Transverse colon (tissue), 4 donors: ENCODE results near the gene OPN1MW3. TPM values are rescaled to one million over a fixed set of nuclear protein-coding genes. Genes with fewer than 3 reads are reported as not detected.

Source experiments
- DNase-seq: peaks from one replicate; pipeline ENCODE4 v3.0.0-alpha.2; 2019
- H3K27ac ChIP-seq, 4 donors: fragments of 200-600 bp; sonication (generic); 2 replicates each; pipeline ENCODE4 v1.5.1; 2016 to 2018; ENCODE audit warnings: inconsistent platforms in 4 of 4
- H3K27me3 ChIP-seq: fragments of 200-600 bp; sonication (generic); 2 replicates; pipeline ENCODE4 v1.5.1; 2017; ENCODE audit warnings: inconsistent platforms
- H3K36me3 ChIP-seq, 4 donors: fragments of 200-600 bp; sonication (generic); 2 replicates each; pipeline ENCODE4 v1.5.1; 2017 to 2019; ENCODE audit warnings: inconsistent platforms in 4 of 4
- H3K4me1 ChIP-seq, 4 donors: fragments of 200-600 bp; sonication (generic); 2 replicates each; pipeline ENCODE4 v1.5.1; 2017 to 2020; ENCODE audit warnings: inconsistent platforms in 4 of 4
- H3K4me3 ChIP-seq, 4 donors: fragments of 200-600 bp; sonication (generic); 1 replicate in 1 of 4; 2 replicates in 3 of 4; pipeline versions ENCODE4 v1.5.1 to v1.6.1; 2017 to 2019; ENCODE audit warnings: inconsistent platforms in 4 of 4
- H3K9me3 ChIP-seq, 2 donors: fragments of 200-600 bp; sonication (generic); 2 replicates each; pipeline ENCODE4 v1.5.1; 2017 to 2019; ENCODE audit warnings: inconsistent platforms in 2 of 2
- EP300 ChIP-seq: sonication (generic); formaldehyde crosslinking; IDR thresholded peaks from one replicate; pipeline ENCODE4 v1.6.1; 2017; ENCODE audit warnings: antibody characterized with exemption, low read depth
- POLR2A ChIP-seq: fragments of 450-650 bp; IDR thresholded peaks from one replicate; pipeline ENCODE4 v1.6.1; 2016; ENCODE audit warnings: antibody characterized with exemption, mild to moderate bottlenecking, moderate library complexity
- POLR2AphosphoS5 ChIP-seq, 3 donors: sonication (generic); formaldehyde crosslinking; IDR thresholded peaks; one replicate each; pipeline ENCODE4 v1.6.1; 2016; ENCODE audit warnings: antibody characterized with exemption in 3 of 3
- WGBS, 2 donors: methylation state at CpG; one replicate each; pipeline ENCODE4 v1.1.5; 2018; ENCODE audit warnings: low coverage in 1 of 2; 5-methylcytosine and 5-hydroxymethylcytosine counted together
- in situ Hi-C, 4 donors: fragments of 200-750 bp; cut with MboI; loops; one replicate each; pipeline versions ENCODE4 v1.15.0 to v1.15.1; 2017; ENCODE audit warnings: low sequenced_read_pairs in 3 of 4, low pct_ligation_motif_present in 1 of 4, low pct_unique_long_range_greater_than_20kb in 1 of 4
- intact Hi-C: fragments of 100-400 bp; cut with DNase I; formaldehyde crosslinking; loops from one replicate; pipeline ENCODE4 v1.15.1; 2023; ENCODE audit warnings: low total_unique reads
- total RNA-seq, 4 donors: library from RNA; depleted of rRNA; stranded (reverse); fragments of >200 nt; gene quantifications; one replicate each; pipeline ENCODE4 v1.1.0, GENCODE V29; 2016
- TF ChIP-seq, protein P1 (sequence below), 5 experiments: fragments of 200-600 bp in 3 of 5; fragments of 450-650 bp in 2 of 5; sonication (generic) in 3 of 5; IDR thresholded peaks; 1 replicate in 2 of 5; 2 replicates in 3 of 5; pipeline ENCODE4 v1.5.1; 2016 to 2017; ENCODE audit warnings: antibody characterized with exemption in 5 of 5, inconsistent platforms in 3 of 5, mild to moderate bottlenecking in 2 of 5, moderate library complexity in 1 of 5

OPN1MW3 gene
- total RNA-seq, 4 donors from 2014 or later, result not detected

DNA sequence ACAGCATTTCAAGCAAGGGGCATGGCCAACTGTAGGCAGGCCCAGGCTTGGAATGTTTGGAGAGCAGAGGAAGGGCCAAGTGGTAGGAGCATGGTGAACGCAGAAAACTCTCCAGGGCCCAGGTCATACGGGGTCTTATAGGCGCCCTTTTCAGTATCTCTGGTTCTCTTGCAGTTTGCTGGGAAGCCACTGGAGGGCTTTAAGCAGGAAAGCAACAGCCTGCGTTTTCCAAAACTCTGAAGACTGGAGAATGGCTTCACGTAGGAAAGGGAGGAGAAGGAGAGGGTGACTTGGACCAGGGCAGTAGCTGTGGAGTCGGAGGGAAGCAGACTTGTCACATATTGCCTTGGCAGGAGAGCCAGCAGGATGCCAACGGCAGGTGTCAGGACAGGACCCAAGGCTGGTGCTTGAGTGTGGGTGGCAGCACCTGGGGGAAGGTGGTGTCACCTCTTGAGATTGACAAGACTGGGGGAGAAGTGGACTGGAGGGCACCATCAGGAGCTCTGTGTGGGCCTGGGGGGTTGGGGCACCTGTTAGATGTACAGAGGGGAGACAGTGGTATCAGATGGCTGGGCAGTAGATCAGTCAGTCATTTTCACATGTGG lies 60.1 kb downstream of the OPN1MW3 start:
- H3K36me3 ChIP-seq, result no peaks in the 10 kb centered on the region
- no peaks in the 10 kb centered on the region for H3K9me3 ChIP-seq
- in situ Hi-C loops, result no loop called here
- no peak overlapping the region for H3K27ac ChIP-seq
- intact Hi-C loops, result no loop called here
- H3K4me3 ChIP-seq, result no peak overlapping the region
- H3K27me3 ChIP-seq, result no peaks in the 10 kb centered on the region
- no peak for TF ChIP-seq EP300
- TF ChIP-seq, protein P1, sequence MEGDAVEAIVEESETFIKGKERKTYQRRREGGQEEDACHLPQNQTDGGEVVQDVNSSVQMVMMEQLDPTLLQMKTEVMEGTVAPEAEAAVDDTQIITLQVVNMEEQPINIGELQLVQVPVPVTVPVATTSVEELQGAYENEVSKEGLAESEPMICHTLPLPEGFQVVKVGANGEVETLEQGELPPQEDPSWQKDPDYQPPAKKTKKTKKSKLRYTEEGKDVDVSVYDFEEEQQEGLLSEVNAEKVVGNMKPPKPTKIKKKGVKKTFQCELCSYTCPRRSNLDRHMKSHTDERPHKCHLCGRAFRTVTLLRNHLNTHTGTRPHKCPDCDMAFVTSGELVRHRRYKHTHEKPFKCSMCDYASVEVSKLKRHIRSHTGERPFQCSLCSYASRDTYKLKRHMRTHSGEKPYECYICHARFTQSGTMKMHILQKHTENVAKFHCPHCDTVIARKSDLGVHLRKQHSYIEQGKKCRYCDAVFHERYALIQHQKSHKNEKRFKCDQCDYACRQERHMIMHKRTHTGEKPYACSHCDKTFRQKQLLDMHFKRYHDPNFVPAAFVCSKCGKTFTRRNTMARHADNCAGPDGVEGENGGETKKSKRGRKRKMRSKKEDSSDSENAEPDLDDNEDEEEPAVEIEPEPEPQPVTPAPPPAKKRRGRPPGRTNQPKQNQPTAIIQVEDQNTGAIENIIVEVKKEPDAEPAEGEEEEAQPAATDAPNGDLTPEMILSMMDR (IDR thresholded peaks at IDR 0.05), result peak; percentile 31 to 45 (median 33)
- WGBS, 2 donors, result 12 to 29% methylated on average over 3 to 7 of the region's 7 CpGs
- no peak for DNase-seq
- H3K4me1 ChIP-seq, result no peaks in the 10 kb centered on the region

DNA sequence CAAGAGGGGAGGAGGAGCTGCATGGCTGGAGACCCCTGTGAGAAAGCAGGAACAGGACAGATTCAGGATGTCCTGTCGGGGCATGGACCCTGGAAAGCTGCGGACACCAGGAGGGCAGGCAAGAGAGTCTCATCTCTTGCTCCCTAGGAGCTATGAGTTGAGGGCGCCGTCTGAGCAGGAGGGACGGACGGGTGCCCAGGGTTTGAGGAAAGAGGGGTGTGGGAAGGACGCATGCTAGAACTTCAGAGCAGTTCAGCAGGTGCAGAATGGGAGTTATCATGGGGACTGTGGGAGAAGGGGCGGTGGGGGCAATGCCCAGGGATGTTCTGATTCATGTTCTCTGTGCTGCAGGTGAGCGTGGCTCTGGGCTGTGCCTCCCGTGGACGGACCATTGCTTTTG lies 63.0 kb downstream of the OPN1MW3 start:
- Histone ChIP-seq H3K36me3 (no peaks in the 10 kb centered on the region), H3K9me3 (no peaks in the 10 kb centered on the region), H3K4me1 (no peaks in the 10 kb centered on the region), H3K4me3 (no peak overlapping the region), H3K27me3 (no peaks in the 10 kb centered on the region), H3K27ac (no peak overlapping the region)
- DNase-seq, result no peak
- intact Hi-C loops, result no loop called here
- TF ChIP-seq POLR2AphosphoS5 (IDR thresholded peaks at IDR 0.05) (no peak), POLR2A (no peak), EP300 (no peak)
- TF ChIP-seq, protein P1 (IDR thresholded peaks at IDR 0.05), result no peak
- 87% methylated on average over 11 of the region's 11 CpGs; no CpG with 5 or more reads in 1 of the 2 donors for WGBS, 2 donors
- in situ Hi-C loops, result no loop called here

Other genes starting within 250 kb of the OPN1MW3 start
- gene IRAK1, start 237.7 kb upstream of the OPN1MW3 start, total RNA-seq, result 100 to 1,000 TPM in 2 of 4 donors, 10 to 100 TPM in 2; 64.1 to 155 (median 107) TPM
- 10 to 100 TPM; 22.1 to 53.1 (median 37.8) TPM for gene MECP2, start 159.9 kb upstream of the OPN1MW3 start, total RNA-seq
- gene OPN1LW, start 113.3 kb upstream of the OPN1MW3 start, total RNA-seq, result not detected
- not detected for gene OPN1MW, start 75.0 kb upstream of the OPN1MW3 start, total RNA-seq
- not detected for gene OPN1MW2, start 37.8 kb upstream of the OPN1MW3 start, total RNA-seq
- not detected for gene TEX28, start 37.5 kb downstream of the OPN1MW3 start, total RNA-seq
- not detected for gene TKTL1, start 38.2 kb downstream of the OPN1MW3 start, total RNA-seq
- gene FLNA, start 117.1 kb downstream of the OPN1MW3 start, total RNA-seq, result 1,000 to 10,000 TPM in 2 of 4 donors, 100 to 1,000 TPM in 2; 632 to 3,163 (median 1,262) TPM
- gene EMD, start 121.7 kb downstream of the OPN1MW3 start, total RNA-seq, result 10 to 100 TPM; 27.3 to 89.8 (median 55.5) TPM
- 1,000 to 10,000 TPM; 1,352 to 4,861 (median 3,415) TPM for gene RPL10, start 140.8 kb downstream of the OPN1MW3 start, total RNA-seq
- 100 to 1,000 TPM in 1 of 4 donors, 10 to 100 TPM in 3; 15.9 to 156 (median 36.9) TPM for gene DNASE1L1, start 151.7 kb downstream of the OPN1MW3 start, total RNA-seq
- gene TAFAZZIN, start 154.0 kb downstream of the OPN1MW3 start, total RNA-seq, result 100 to 1,000 TPM in 2 of 4 donors, 10 to 100 TPM in 2; 46.7 to 495 (median 101) TPM
- 100 to 1,000 TPM in 1 of 4 donors, 10 to 100 TPM in 3; 26.5 to 118 (median 61.7) TPM for gene ATP6AP1, start 171.1 kb downstream of the OPN1MW3 start, total RNA-seq
- 100 to 1,000 TPM in 3 of 4 donors, 10 to 100 TPM in 1; 86.6 to 173 (median 119) TPM for gene GDI1, start 179.6 kb downstream of the OPN1MW3 start, total RNA-seq
- 100 to 1,000 TPM in 1 of 4 donors, 10 to 100 TPM in 3; 39.9 to 130 (median 52.0) TPM for gene FAM50A, start 186.6 kb downstream of the OPN1MW3 start, total RNA-seq
- gene PLXNA3, start 200.7 kb downstream of the OPN1MW3 start, total RNA-seq, result 100 to 1,000 TPM in 1 of 4 donors, 10 to 100 TPM in 3; 17.3 to 128 (median 52.8) TPM
- 10 to 100 TPM in 2 of 4 donors, 1 to 10 TPM in 1, not detected in 1; 3.0 to 28.4 (median 23.3) TPM for gene LAGE3, start 221.7 kb downstream of the OPN1MW3 start, total RNA-seq
- 10 to 100 TPM; 19.9 to 50.7 (median 42.7) TPM for gene UBL4A, start 229.0 kb downstream of the OPN1MW3 start, total RNA-seq
- 100 to 1,000 TPM in 1 of 4 donors, 10 to 100 TPM in 3; 26.7 to 117 (median 34.4) TPM for gene SLC10A3, start 233.0 kb downstream of the OPN1MW3 start, total RNA-seq